ENCODE data around the gene PEX10.
A peak's percentile ranks its signal among the peaks of the same experiment; 100 is the strongest.

The PEX10 gene

GRCh38 chr1:2443277-2444137, 31.1 kb upstream of the PEX10 start:
- TF ChIP-seq RAD21 (IDR thresholded peaks at IDR 0.05; ENCODE audit: low read depth), result peak; percentile 43; the same call in 1 of the 2 replicates
- TF ChIP-seq TEAD4 (IDR thresholded peaks at IDR 0.05), result no peak
- TF ChIP-seq REST (IDR thresholded peaks at IDR 0.05; ENCODE audit: low read depth), result no peak
- no peak for TF ChIP-seq EGR1 (IDR thresholded peaks at IDR 0.05)
- no peak for TF ChIP-seq FOXM1 (IDR thresholded peaks at IDR 0.05; ENCODE audit: borderline replicate concordance, low read depth)

GRCh38 chr1:2442661-2443060, 30.3 kb upstream of the PEX10 start:
- TF ChIP-seq REST (IDR thresholded peaks at IDR 0.05; ENCODE audit: low read depth) (no peak), CREB1 (IDR thresholded peaks at IDR 0.05; ENCODE audit: low read depth) (no peak), RAD21 (IDR thresholded peaks at IDR 0.05; ENCODE audit: low read depth) (no peak), MAX (IDR thresholded peaks at IDR 0.05) (no peak)

- TF ChIP-seq FOXM1 (IDR thresholded peaks at IDR 0.05; ENCODE audit: borderline replicate concordance, low read depth) (no peak), TAF1 (IDR thresholded peaks at IDR 0.05; ENCODE audit: low read depth) (no peak), MAX (IDR thresholded peaks at IDR 0.05) (no peak), TEAD4 (IDR thresholded peaks at IDR 0.05) (no peak), NFIC (IDR thresholded peaks at IDR 0.05) (no peak), TCF12 (IDR thresholded peaks at IDR 0.05; ENCODE audit: low read depth) (no peak), RAD21 (IDR thresholded peaks at IDR 0.05; ENCODE audit: low read depth) (no peak), EP300 (IDR thresholded peaks at IDR 0.05; ENCODE audit: borderline replicate concordance) (no peak), USF1 (IDR thresholded peaks at IDR 0.05) (no peak), REST (IDR thresholded peaks at IDR 0.05; ENCODE audit: low read depth) (no peak), ZBTB7A (IDR thresholded peaks at IDR 0.05; ENCODE audit: low read depth) (no peak), EGR1 (IDR thresholded peaks at IDR 0.05) (no peak), YY1 (IDR thresholded peaks at IDR 0.05; ENCODE audit: low read depth) (no peak), CREB1 (IDR thresholded peaks at IDR 0.05; ENCODE audit: low read depth) (no peak)
Measured at GRCh38 chr1:2441746-2442145, 29.4 kb upstream of the PEX10 start.

- TF ChIP-seq NFIC (IDR thresholded peaks at IDR 0.05) (no peak), CEBPB (IDR thresholded peaks at IDR 0.05) (no peak), EGR1 (IDR thresholded peaks at IDR 0.05) (no peak), REST (IDR thresholded peaks at IDR 0.05; ENCODE audit: low read depth) (no peak), FOXM1 (IDR thresholded peaks at IDR 0.05; ENCODE audit: borderline replicate concordance, low read depth) (no peak), USF1 (IDR thresholded peaks at IDR 0.05) (no peak), ZBTB7A (IDR thresholded peaks at IDR 0.05; ENCODE audit: low read depth) (no peak), TEAD4 (IDR thresholded peaks at IDR 0.05) (no peak), RAD21 (IDR thresholded peaks at IDR 0.05; ENCODE audit: low read depth) (no peak), CREB1 (IDR thresholded peaks at IDR 0.05; ENCODE audit: low read depth) (no peak), YY1 (IDR thresholded peaks at IDR 0.05; ENCODE audit: low read depth) (no peak)
Measured at GRCh38 chr1:2439369-2439768, 27.0 kb upstream of the PEX10 start.

All from Ishikawa (cell line).